ENCODE results near the gene MYH6.
"Not testable (repeated sequence)": the region's sequence is repeated elsewhere in the genome, so short reads cannot be mapped to it uniquely, and the experiment has no call there.

MYH6 gene

DNA sequence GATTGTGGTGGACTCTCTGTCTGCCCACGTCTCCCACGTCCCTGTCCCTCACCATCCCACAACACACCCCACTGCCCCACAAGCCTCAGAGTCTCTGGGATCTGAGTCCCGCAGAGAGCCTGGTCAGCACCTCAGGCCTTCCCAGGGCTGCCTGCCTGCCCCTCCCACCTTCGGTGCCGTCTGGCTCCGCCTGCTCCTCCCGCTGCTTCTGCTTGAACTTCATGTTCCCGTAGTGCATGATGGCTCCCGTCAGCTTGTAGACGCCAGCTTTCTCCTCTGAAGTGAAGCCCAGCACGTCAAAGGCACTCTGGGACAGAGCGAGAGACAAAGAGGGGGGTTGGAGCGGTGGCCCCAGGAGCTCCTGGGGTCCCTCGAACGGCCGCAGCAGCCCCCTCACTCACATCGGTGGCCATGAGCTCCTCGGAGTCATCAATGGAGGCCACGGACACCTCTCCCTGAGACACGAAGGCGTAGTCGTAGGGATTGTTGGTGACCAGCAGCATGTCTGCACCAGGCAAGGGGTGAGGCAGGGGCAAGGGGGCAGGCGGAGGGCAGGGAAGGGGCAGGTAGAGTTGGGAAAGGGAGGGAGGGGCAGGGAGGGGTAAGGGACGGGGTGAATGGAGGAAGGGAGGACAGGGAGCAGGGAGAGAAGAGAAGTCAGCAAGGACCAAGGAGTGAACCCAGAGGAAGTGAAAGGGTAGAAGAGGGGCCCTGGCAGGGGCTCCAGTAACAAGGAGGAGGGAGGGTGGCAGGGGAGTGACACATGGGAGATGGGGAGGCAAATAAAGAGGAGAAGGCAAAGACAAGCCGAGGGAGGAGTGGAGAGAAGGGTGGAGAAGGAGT lies 5.6 kb downstream of the MYH6 start:
- DNase-seq (ENCODE audit: low read depth) = no peak
- TF ChIP-seq, protein P1, sequence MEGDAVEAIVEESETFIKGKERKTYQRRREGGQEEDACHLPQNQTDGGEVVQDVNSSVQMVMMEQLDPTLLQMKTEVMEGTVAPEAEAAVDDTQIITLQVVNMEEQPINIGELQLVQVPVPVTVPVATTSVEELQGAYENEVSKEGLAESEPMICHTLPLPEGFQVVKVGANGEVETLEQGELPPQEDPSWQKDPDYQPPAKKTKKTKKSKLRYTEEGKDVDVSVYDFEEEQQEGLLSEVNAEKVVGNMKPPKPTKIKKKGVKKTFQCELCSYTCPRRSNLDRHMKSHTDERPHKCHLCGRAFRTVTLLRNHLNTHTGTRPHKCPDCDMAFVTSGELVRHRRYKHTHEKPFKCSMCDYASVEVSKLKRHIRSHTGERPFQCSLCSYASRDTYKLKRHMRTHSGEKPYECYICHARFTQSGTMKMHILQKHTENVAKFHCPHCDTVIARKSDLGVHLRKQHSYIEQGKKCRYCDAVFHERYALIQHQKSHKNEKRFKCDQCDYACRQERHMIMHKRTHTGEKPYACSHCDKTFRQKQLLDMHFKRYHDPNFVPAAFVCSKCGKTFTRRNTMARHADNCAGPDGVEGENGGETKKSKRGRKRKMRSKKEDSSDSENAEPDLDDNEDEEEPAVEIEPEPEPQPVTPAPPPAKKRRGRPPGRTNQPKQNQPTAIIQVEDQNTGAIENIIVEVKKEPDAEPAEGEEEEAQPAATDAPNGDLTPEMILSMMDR (IDR thresholded peaks at IDR 0.05; ENCODE audit: insufficient read depth, low read depth, low read length, missing control alignments) = no peak
- H3K4me3 ChIP-seq (ENCODE audit: low read length) = no peak overlapping the region

DNA sequence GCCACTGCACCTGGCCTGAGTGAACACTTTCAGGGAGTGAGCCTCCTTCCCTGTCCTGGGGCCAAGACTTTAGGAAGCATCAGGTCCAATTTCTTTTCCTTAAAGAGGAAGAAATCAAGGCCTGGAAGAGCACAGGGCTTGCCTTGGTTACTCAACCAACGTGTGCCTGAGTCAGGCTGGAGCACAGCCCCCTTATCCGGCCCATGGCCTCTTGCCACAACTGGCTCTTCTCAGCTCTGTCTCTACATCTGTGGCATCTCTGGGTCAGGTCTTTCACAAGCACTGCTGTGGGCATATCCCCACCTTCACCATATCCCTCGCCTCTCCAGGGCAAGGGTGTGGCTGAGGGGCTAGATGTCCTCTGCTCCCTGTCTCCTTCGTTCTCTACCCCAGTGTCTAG lies 6.8 kb downstream of the MYH6 start:
- TF ChIP-seq, protein P1 (IDR thresholded peaks at IDR 0.05; ENCODE audit: insufficient read depth, low read depth, low read length, missing control alignments) = no peak
- no peak overlapping the region for H3K4me3 ChIP-seq (ENCODE audit: low read length)
- DNase-seq (ENCODE audit: low read depth) = no peak

DNA sequence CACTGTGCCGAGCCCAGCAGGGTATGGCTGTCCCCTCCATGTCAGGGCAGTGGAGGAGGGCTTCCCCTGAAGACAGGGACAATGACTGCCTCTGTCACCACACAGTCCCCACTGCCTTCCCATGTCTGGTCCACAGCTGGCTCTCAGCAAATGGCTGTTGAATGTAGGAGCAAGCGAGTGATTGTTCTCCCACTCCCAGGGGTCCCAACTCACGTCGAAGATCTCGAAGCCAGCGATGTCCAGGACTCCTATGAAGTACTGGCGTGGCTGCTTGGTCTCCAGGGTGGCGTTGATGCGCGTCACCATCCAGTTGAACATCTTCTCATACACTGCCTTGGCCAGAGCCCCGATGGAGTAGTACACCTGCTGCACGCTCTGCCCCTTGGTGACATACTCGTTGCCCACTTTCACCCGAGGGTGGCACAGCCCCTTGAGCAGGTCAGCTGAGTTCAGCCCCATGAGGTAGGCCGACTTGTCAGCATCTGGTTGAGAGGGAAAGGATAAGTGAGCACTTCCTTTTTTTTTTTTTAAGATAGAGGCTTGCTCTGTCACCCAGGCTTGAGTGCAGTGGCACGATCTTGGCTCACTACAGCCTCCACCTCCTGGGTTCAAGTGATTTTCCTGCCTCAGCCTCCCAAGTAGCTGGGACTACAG lies 7.5 kb downstream of the MYH6 start:
- H3K4me3 ChIP-seq (ENCODE audit: low read length); DNase-seq (ENCODE audit: low read depth): not testable (repeated sequence)

DNA sequence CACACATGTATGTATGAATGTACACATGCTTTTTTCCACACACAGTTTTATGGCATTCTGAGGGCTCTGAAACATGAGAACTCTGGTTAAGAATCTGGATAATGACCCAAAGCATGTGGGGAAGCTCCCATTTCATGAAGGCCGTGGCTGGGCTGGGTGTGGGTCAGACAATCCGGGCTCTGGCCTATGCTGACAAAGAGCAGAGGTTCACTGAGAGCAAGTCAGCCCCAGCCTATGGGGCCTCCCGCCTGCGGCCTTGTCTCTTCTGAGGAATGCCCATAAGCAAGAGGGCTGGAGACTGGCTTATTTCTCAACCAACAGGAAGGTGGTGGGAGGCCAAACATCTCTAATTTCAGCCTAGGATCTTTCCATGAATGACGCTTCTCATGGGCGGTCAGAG lies 8.5 kb downstream of the MYH6 start:
- no peak for DNase-seq (ENCODE audit: low read depth)
- TF ChIP-seq, protein P1 (IDR thresholded peaks at IDR 0.05; ENCODE audit: insufficient read depth, low read depth, low read length, missing control alignments) = no peak
- H3K4me3 ChIP-seq (ENCODE audit: low read length) = no peak overlapping the region

DNA sequence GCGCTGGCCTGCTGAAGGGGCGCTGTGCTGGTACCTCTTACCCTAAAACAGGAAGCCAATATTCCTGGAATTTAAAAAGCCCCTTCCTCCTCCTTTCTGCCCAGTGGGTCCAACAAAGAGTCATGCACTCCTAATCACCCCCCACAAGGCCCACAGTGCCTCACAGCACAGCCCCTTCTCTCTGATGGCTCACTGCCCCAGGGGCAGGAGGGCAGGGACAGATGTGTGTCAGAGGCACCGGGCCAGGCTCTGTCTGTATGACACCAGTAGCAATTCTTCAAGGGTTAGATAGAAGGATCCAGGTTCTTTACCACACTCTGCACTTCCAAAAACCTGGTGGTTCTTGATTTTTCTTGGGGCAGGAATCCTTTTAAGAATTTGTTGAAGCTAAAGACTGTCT lies 8.9 kb downstream of the MYH6 start:
- TF ChIP-seq, protein P1 (IDR thresholded peaks at IDR 0.05; ENCODE audit: insufficient read depth, low read depth, low read length, missing control alignments) = no peak
- DNase-seq (ENCODE audit: low read depth) = no peak
- H3K4me3 ChIP-seq (ENCODE audit: low read length) = no peak overlapping the region

DNA sequence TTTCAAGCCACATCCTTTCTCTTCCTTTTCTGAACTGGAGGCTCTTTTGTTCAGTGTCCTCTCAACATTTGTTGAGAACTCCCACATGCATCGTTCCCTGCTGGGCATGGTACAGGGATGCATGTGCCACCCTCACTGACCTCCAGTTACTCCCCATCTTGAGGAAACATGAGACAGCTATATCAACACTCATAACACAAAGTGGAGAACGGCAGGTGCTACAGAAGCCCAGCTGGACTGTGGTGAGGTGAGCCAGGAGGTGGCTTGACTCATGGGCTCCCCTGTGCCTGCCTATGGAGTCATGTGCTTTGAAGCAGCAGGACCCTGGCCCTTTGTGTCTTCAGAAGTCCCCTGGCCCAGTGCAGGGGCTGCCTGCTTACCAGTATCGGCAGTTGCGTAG lies 9.7 kb downstream of the MYH6 start:
- TF ChIP-seq, protein P1 (IDR thresholded peaks at IDR 0.05; ENCODE audit: insufficient read depth, low read depth, low read length, missing control alignments) = no peak
- DNase-seq (ENCODE audit: low read depth) = no peak
- no peak overlapping the region for H3K4me3 ChIP-seq (ENCODE audit: low read length)

DNA sequence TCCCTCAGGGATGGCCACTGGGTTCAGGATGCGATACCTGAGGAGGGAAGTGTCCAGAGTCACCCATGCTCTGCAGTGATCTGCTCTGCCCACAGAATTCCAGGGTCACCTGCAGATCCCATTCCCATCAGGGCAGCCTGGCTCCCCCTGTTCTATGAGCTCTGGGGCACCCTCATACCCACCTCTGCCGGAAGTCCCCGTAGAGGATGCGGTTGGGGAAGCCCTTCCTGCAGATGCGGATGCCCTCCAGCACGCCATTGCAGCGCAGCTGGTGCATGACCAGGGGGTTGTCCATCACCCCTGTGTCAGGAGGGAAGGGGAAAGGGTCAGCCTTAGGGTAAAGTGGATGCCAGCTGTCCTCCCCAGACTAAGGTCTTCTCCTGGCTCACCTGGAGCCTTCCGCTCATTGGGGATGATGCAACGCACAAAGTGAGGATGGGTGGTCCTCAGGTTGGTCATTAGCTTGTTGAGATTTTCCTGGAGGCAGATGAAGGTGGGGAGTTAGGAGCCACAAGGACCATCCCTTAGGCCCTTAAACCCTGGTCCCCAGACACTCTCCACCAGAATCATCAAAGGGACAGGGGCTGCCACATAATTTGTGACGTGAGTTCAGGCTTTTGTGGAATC lies 11.2 kb downstream of the MYH6 start:
- TF ChIP-seq, protein P1 (IDR thresholded peaks at IDR 0.05; ENCODE audit: insufficient read depth, low read depth, low read length, missing control alignments) = no peak
- no peak overlapping the region for H3K4me3 ChIP-seq (ENCODE audit: low read length)
- no peak for DNase-seq (ENCODE audit: low read depth)
